Stimulated activated CD4-positive, alpha-beta T cell treated with anti-CD3 and anti-CD28 coated beads, Interleukin-2, amount 100 ng/mL, for 48 hours (primary cell): Measurements from ENCODE around the gene GRM5.
"Not testable (repeated sequence)": the region's sequence is repeated elsewhere in the genome, so short reads cannot be mapped to it uniquely, and the experiment has no call there.

Source experiments
- DNase-seq, 2 donors: peaks; one replicate each; pipeline ENCODE4 v3.0.0-alpha.2; 2020

The GRM5 gene

DNA sequence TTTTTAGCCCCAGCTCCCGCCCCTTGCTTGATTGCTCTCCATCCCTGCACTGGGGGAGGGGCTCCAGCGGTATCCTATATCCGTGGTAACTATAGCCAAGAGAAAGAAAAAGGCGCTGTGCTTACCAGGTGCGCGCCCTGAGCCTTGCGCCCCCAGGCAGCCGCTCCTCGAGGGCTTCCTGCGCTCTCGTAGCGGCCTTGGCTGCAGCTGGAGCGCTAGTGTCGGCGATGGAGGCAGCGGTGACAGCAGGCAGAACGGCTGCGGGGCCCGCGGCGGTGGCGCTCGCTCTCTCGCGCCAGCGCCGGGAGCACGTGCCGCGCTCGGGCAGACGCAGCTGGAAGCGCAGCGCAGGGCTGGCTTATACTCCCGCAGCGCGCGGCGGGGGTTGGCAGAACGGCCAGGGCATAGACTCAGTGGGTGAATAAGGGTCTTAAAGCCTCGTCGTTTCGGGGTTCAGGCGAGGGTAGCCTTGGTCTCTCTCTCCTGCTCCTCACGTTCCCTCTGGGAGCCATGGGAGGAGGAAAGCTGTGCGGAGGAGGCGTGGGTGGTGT is at the start of gene GRM5:
Gene GRM5 (minus strand): TSS at position 332 of the 551 bp plus-strand sequence. CDS start 18,110 bp downstream, outside the sequence.
- not testable (repeated sequence) for DNase-seq

DNA sequence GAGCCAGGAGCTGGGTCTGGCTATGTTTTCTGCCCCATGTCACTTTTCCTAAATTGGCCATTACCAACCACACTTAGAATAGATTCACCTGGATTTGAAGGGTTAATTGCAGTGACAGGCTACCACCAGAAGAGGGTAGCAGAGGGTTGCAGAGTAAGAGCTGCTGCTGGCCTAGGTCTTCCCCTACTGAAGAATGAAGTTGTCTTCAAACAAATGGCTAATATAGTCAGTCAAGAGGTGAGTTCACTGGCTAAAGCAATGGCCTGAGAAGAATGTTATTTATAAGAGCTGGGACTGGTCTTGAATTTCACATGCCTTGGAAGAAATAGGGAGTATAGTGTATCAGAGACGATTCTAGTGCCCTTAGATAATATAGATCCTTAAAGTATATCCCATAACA is 32.2 kb upstream of the GRM5 start:
- not testable (repeated sequence) for DNase-seq

DNA sequence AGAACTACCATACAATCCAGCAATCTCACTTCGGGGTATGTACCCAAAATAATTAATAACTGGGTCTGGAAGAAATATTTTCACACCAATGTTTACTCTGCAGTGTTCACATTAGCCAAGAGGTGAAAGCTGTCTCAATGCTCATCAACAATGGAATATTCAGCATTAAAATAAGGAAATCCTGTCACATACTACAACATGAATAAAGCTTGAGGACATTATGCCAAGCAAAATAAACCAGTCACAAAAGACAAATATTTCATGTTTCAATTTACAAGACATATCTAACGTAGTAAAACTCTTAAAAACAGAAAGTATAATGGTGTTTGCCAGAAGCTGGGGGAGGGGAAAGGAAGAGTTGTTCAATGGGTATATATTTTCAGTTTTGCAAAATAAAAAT is 28.0 kb upstream of the GRM5 start:
- DNase-seq, result not testable (repeated sequence)

GRCh38 chr11:89084951-89085350 is 19.2 kb upstream of the GRM5 start:
- DNase-seq, result not testable (repeated sequence)

GRCh38 chr11:89070911-89071310 is 5.1 kb upstream of the GRM5 start:
- not testable (repeated sequence) for DNase-seq

GRCh38 chr11:89067264-89067663 is 1.5 kb upstream of the GRM5 start:
- no peak for DNase-seq

- DNase-seq, result no peak
Measured at GRCh38 chr11:89065066-89065465, 716 bp downstream of the GRM5 start.

DNA sequence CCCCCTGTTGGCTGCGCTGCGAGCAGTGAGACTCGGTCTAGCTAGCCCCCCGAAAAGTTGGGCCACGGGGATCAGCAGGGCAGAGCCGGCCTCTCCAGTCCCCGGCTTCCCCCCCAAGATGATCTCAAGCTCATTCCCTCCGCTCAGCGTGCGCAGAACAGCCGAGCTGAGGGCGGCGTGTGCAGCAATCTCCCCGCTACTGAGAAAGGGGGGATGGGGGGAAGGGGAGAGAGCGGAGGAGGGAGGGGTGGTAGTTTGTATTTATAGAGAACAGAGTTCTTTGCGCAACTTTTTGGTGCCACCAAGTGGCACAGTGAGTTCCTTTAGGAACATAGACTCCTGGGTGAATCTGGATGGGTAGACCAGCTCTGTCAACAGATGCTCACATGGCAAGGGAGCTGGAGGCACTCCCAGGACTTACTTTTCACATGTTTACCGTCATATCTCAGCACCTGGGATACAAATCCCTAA is 2.3 kb downstream of the GRM5 start:
- DNase-seq, result not testable (repeated sequence)

DNA sequence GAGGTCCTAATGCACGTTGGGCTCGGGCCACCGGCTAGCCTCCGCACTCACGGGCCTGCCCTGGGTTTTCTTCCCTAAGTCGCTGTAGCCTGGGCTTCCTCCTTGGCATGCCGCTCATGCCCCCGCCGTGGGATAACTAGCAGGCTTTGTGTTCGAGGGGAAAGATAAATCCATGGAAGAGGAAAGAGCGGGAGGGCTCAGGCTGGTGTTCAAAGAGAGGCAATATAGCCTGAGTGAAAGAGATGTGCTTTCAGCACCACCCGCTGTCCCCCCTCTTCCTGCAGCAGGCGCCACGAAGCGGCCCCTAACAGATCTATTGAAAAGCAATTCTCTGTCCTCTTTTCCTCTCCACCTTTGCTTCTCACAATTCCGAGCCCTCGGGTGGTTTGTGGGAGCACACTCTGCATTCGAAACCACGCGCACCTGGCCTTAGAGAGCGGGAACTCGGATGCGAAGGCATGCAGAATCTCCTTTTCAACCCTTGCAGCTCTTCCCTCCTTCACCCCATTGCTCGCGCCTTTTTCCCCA is 2.9 kb downstream of the GRM5 start:
- not testable (repeated sequence) for DNase-seq

GRCh38 chr11:89061839-89062238 is 3.9 kb downstream of the GRM5 start:
- DNase-seq, result not testable (repeated sequence)

- DNase-seq, result not testable (repeated sequence)
Measured at GRCh38 chr11:89057406-89057805, 8.4 kb downstream of the GRM5 start.

DNA sequence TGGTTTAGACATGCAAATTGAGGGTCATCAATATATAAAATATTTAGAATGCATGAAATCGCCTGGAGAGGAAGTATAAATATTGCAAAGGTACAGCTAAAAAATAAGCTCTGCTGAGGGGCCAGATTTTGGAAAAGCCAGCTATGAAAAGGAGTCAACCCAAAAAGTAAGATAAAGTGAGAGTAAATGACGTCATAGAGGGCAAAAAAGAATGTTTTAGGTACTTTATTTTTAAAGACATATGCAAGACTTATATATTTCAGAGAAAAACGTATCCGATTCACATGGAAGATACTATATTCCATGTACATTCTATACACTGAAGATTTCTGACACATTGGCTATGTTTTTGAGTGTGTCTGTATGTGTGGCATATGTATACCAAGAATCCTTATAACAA is 13.6 kb downstream of the GRM5 start:
- DNase-seq, result no peak

DNA sequence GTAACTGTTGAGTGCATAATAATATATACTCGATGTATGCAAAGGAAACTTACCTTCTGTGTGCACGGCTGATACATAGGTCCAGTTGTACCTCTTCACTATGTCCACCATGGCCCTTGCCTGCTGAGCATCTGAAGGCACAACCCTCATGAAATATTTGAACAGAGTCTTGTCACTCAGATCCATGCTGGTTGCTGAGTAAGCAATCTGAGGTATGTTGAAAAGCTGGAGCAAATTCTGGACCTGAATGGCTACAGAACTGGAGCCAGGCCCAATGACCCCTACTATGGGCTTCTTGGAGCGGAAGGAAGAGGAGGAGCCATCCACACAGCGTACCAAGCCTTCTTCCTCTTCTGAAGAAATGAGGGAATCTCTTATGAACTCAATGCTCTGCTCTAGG is 18.6 kb downstream of the GRM5 start:
- not testable (repeated sequence) for DNase-seq

GRCh38 chr11:89043861-89044588 is 21.8 kb downstream of the GRM5 start:
- not testable (repeated sequence) for DNase-seq

- not testable (repeated sequence) for DNase-seq
Measured at GRCh38 chr11:89029671-89030070, 36.1 kb downstream of the GRM5 start.

- DNase-seq, result no peak
Measured at GRCh38 chr11:89021339-89021738, 44.4 kb downstream of the GRM5 start.

GRCh38 chr11:89019827-89020547 is 45.8 kb downstream of the GRM5 start:
- not testable (repeated sequence) for DNase-seq

- DNase-seq, result no peak
Measured at GRCh38 chr11:89016214-89016613, 49.6 kb downstream of the GRM5 start.

DNA sequence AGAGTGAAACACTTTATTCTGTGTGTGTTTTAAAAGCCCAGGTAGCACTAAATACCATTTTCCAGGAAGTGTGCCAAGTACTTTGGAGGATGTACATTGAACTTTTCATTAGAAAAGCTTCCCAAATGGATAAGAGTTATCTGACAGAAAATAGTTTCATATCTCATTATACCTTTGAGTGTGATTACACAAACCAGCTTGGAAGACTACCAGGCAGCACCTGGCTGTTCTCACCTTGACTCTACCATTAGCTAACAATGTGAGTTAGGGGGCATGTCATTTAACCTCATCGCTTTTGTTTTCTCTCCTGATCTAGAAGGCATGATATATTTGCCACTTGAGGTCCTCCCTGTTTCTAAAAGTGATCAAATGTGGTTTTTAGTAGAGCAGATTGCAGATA is 50.2 kb downstream of the GRM5 start:
- DNase-seq, result no peak

DNA sequence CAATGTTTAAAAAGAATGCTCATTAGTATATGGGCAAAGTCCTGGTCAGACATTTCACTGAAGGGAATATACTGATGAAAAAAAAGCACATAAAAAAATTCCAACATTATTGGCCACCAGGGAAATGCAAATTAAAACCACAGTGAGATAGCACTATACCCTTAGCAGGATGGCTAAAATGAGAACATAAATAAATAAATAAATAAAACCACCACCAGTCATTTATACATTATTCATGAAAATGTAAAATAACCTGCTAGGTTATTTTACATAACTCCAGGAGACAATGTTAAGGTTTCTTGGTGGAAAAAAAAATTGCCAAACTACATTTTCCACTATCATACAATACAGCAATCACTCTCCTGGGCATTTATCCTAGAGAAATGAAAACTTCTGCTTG is 64.9 kb downstream of the GRM5 start:
- DNase-seq, result not testable (repeated sequence)

GRCh38 chr11:88979641-88980040 is 86.1 kb downstream of the GRM5 start:
- DNase-seq, result no peak

DNA sequence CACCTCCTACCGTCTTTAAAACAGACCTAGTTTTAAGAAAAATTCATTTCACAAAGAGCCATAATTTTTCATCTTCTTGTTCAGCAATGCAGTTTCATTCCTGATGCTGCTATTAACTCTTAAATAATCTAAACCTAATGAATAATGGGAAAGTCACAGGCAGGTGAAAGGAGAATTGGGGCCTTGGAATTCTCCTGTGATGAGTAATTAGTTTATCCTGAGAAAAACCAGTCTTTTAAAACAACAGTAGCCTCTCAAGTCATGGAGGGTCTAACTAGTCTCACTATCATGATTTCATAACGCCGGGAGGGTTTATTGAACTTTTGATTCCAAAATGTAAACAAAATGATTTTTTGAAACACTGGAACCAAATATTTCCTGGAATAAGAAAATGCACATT is 86.8 kb downstream of the GRM5 start:
- not testable (repeated sequence) for DNase-seq

DNA sequence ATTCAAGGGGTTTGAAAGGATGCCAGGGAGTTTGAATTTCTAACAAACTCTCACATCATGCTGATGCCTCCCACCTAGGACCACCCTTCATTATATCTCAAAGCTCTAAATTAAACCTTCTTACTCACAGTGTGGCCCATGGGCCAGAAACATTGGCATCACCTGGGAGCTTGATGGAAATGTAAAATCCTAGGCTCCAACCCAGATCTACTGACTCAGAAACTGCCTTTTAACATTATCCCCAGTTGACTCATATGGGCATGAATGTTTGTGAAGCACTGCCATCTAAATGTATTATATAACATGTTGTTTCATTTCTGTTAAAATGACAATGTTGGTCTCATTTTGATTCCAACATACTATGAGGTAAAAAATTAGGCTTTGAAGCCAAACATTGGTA is 90.3 kb downstream of the GRM5 start:
- not testable (repeated sequence) for DNase-seq

GRCh38 chr11:88972210-88972609 is 93.6 kb downstream of the GRM5 start:
- no peak for DNase-seq
